Neural cell (in vitro differentiated cells): ENCODE measurements around the gene KCNIP4. TPM values are rescaled to one million over a fixed set of nuclear protein-coding genes. Genes with fewer than 3 reads are reported as not detected.

ENCODE experiments used
- H2AFZ ChIP-seq: fragments of 200-600, 300-800 bp; sonication (generic), shearing (Covaris generic); 2 replicates; pipeline ENCODE4 v1.6.0; 2014; ENCODE audit warnings: low read depth, mild to moderate bottlenecking, antibody characterized with exemption, low read length, moderate library complexity
- H3F3A ChIP-seq: fragments of 200-600 bp; shearing (Covaris generic); 2 replicates; pipeline ENCODE4 v1.6.1; 2016; ENCODE audit warnings: mild to moderate bottlenecking, moderate library complexity, mixed read lengths, antibody characterized with exemption, low read length; ENCODE audit not compliant: insufficient read depth, poor library complexity, severe bottlenecking
- H3K27ac ChIP-seq: fragments of 200-600, 300-800 bp; sonication (generic), shearing (Covaris generic); 2 replicates; pipeline ENCODE4 v1.5.1; 2014; ENCODE audit warnings: mild to moderate bottlenecking, low read length, moderate library complexity
- H3K27me3 ChIP-seq: fragments of 300-800, 200-600 bp; sonication (generic), shearing (Covaris generic); 2 replicates; pipeline ENCODE4 v1.6.0; 2014; ENCODE audit warnings: mild to moderate bottlenecking, low read depth, low read length, moderate library complexity; ENCODE audit not compliant: insufficient read depth
- H3K36me3 ChIP-seq: fragments of 300-800, 200-600 bp; sonication (generic), shearing (Covaris generic); 2 replicates; pipeline ENCODE4 v1.5.1; 2014; ENCODE audit warnings: mild to moderate bottlenecking, antibody characterized with exemption, low read length, moderate library complexity; ENCODE audit not compliant: insufficient read depth
- H3K4me2 ChIP-seq: fragments of 300-800, 200-600 bp; sonication (generic), shearing (Covaris generic); 2 replicates; pipeline ENCODE4 v1.6.0; 2014; ENCODE audit warnings: mild to moderate bottlenecking, low read length
- H3K4me3 ChIP-seq: fragments of 300-800, 200-600 bp; sonication (generic), shearing (Covaris generic); 2 replicates; pipeline ENCODE4 v1.5.1; 2014; ENCODE audit warnings: mild to moderate bottlenecking, low read length, moderate library complexity
- H3K79me2 ChIP-seq: fragments of 200-600 bp; shearing (Covaris generic); replicated peaks from 2 replicates; pipeline ENCODE4 v1.6.0; 2014; ENCODE audit warnings: mild to moderate bottlenecking, low read length, moderate library complexity; ENCODE audit not compliant: insufficient read depth
- H3K9ac ChIP-seq: fragments of 300-800, 200-600 bp; sonication (generic), shearing (Covaris generic); 2 replicates; pipeline ENCODE4 v1.6.1; 2016; ENCODE audit warnings: mild to moderate bottlenecking, low read length, mixed read lengths
- H3K9me2 ChIP-seq: fragments of 200-600 bp; shearing (Covaris generic); 2 replicates; pipeline ENCODE4 v1.6.1; 2016; ENCODE audit warnings: mild to moderate bottlenecking, low read length, mixed read lengths; ENCODE audit not compliant: insufficient read depth
- H3K9me3 ChIP-seq: fragments of 200-600, 300-800 bp; sonication (generic), shearing (Covaris generic); 2 replicates; pipeline ENCODE4 v1.6.1; 2016; ENCODE audit warnings: mild to moderate bottlenecking, mixed run types, low read length, moderate library complexity, mixed read lengths
- H4K20me1 ChIP-seq: fragments of 200-600 bp; shearing (Covaris generic); 2 replicates; pipeline ENCODE4 v1.6.1; 2016; ENCODE audit warnings: mild to moderate bottlenecking, mixed run types; ENCODE audit not compliant: insufficient read depth
- CTCF ChIP-seq: fragments of 450-650 bp; IDR thresholded peaks from 2 replicates; pipeline ENCODE4 v1.5.1; 2014; ENCODE audit warnings: antibody characterized with exemption, mild to moderate bottlenecking, moderate library complexity; ENCODE audit not compliant: poor library complexity, severe bottlenecking
- EP300 ChIP-seq: fragments of 450-650 bp; conservative IDR thresholded peaks from 2 replicates; pipeline ENCODE4 v1.6.1; 2014; ENCODE audit warnings: antibody characterized with exemption, mild to moderate bottlenecking, moderate library complexity; ENCODE audit not compliant: poor library complexity, severe bottlenecking
- EZH2 ChIP-seq: fragments of 200-600, 300-800 bp; shearing (Covaris generic), sonication (generic); IDR thresholded peaks from 2 replicates; pipeline ENCODE4 v1.6.1; 2014; ENCODE audit warnings: antibody characterized with exemption, low read length, borderline replicate concordance, mild to moderate bottlenecking; ENCODE audit not compliant: insufficient read depth, poor library complexity, severe bottlenecking
- MXI1 ChIP-seq: fragments of 450-650 bp; conservative IDR thresholded peaks from 2 replicates; pipeline ENCODE4 v1.6.1; 2014; ENCODE audit warnings: antibody characterized with exemption, mild to moderate bottlenecking; ENCODE audit not compliant: poor library complexity, severe bottlenecking
- POLR2AphosphoS5 ChIP-seq: IDR thresholded peaks from 2 replicates; pipeline ENCODE4 v1.6.1; 2012
- RAD21 ChIP-seq: fragments of 450-650 bp; conservative IDR thresholded peaks from 2 replicates; pipeline ENCODE4 v1.6.1; 2014; ENCODE audit warnings: antibody characterized with exemption, mild to moderate bottlenecking, moderate library complexity
- REST ChIP-seq: IDR thresholded peaks from 2 replicates; pipeline ENCODE4 v1.6.1; 2012; ENCODE audit warnings: borderline replicate concordance
- SMC3 ChIP-seq: fragments of 450-650 bp; conservative IDR thresholded peaks from 2 replicates; pipeline ENCODE4 v1.6.1; 2014; ENCODE audit warnings: antibody characterized with exemption, mild to moderate bottlenecking, moderate library complexity; ENCODE audit not compliant: poor library complexity
- TAF1 ChIP-seq: IDR thresholded peaks from 2 replicates; pipeline ENCODE4 v1.6.1; 2012; ENCODE audit warnings: low read depth
- polyA plus RNA-seq: library from polyadenylated mRNA; depleted of rRNA; stranded (reverse); fragments of >200 nt; gene quantifications from 2 replicates; pipeline ENCODE4 v1.2.3, GENCODE V29; 2014

KCNIP4 gene
- polyA plus RNA-seq, 1 donor from 2014 or later, result 22.8 TPM

GRCh38 chr4:21733894-21734630, 214.5 kb downstream of the KCNIP4 start:
- Histone ChIP-seq H3K27me3 (no peaks in the 10 kb centered on the region), H3K4me2 (no peak overlapping the region)

GRCh38 chr4:21728304-21728703, 220.3 kb downstream of the KCNIP4 start:
- H3K79me2 ChIP-seq, result no peaks in the 10 kb centered on the region
- no peaks in the 10 kb centered on the region for H3F3A ChIP-seq
- no peaks in the 10 kb centered on the region for H4K20me1 ChIP-seq
- H3K9me3 ChIP-seq, result no peaks in the 10 kb centered on the region
- no peak overlapping the region for H3K4me3 ChIP-seq
- no peaks in the 10 kb centered on the region for H3K27me3 ChIP-seq
- TF ChIP-seq CTCF, result no peak
- TF ChIP-seq RAD21, result no peak
- TF ChIP-seq TAF1, result no peak
- no peak for TF ChIP-seq EP300
- no peak for TF ChIP-seq EZH2
- TF ChIP-seq SMC3, result no peak
- TF ChIP-seq POLR2AphosphoS5, result no peak
- TF ChIP-seq MXI1, result no peak
- no peak for TF ChIP-seq REST
- no peaks in the 10 kb centered on the region for H3K9me2 ChIP-seq
- H2AFZ ChIP-seq, result no peak overlapping the region
- H3K27ac ChIP-seq, result no peak overlapping the region
- no peaks in the 10 kb centered on the region for H3K36me3 ChIP-seq
- no peak overlapping the region for H3K4me2 ChIP-seq
- H3K9ac ChIP-seq, result no peak overlapping the region

More at GRCh38 chr4:21733894-21734630, 214.5 kb downstream of the KCNIP4 start:
- H2AFZ ChIP-seq, result no peak overlapping the region
- H3K9me2 ChIP-seq, result no peaks in the 10 kb centered on the region
- H3K79me2 ChIP-seq, result no peaks in the 10 kb centered on the region
- no peaks in the 10 kb centered on the region for H3K36me3 ChIP-seq
- no peaks in the 10 kb centered on the region for H4K20me1 ChIP-seq
- H3K9ac ChIP-seq, result no peak overlapping the region
- no peaks in the 10 kb centered on the region for H3K9me3 ChIP-seq
- TF ChIP-seq MXI1, result no peak
- H3K4me3 ChIP-seq, result no peak overlapping the region
- H3F3A ChIP-seq, result no peaks in the 10 kb centered on the region
- no peak overlapping the region for H3K27ac ChIP-seq
